Lower leg skin (tissue), 4 donors: ENCODE results near the gene GLUL. TPM values are rescaled to one million over a fixed set of nuclear protein-coding genes. Genes with fewer than 3 reads are reported as not detected.

Experiments
- DNase-seq, 2 donors: peaks; one replicate each; pipeline ENCODE4 v3.0.0-alpha.2; 2019; ENCODE audit warnings: low spot score in 2 of 2
- H3K4me3 ChIP-seq: fragments of 200-600 bp; sonication (generic); 2 replicates; pipeline ENCODE4 v1.5.1; 2017; ENCODE audit warnings: mild to moderate bottlenecking, low read depth; ENCODE audit not compliant: poor library complexity, severe bottlenecking
- CTCF ChIP-seq, 3 donors: fragments of 450-650 bp; IDR thresholded peaks; one replicate each; pipeline ENCODE4 v1.5.1; 2016; ENCODE audit warnings: antibody characterized with exemption in 3 of 3, mild to moderate bottlenecking in 3 of 3, moderate library complexity in 2 of 3
- POLR2A ChIP-seq, 2 donors: fragments of 450-650 bp; IDR thresholded peaks; one replicate each; pipeline ENCODE4 v1.6.1; 2016 to 2017; ENCODE audit warnings: antibody characterized with exemption in 2 of 2, mild to moderate bottlenecking in 1 of 2, moderate library complexity in 1 of 2
- WGBS, 2 donors: methylation state at CpG; one replicate each; pipeline ENCODE4 v1.1.5; 2018; 5-methylcytosine and 5-hydroxymethylcytosine counted together
- intact Hi-C: fragments of 100-400 bp; cut with DNase I; formaldehyde crosslinking; loops from one replicate; pipeline ENCODE4 v1.15.0; 2023; ENCODE audit warnings: low total_unique reads
- total RNA-seq, 4 donors: library from RNA; depleted of rRNA; stranded (reverse); fragments of >200 nt; gene quantifications; one replicate each; pipeline ENCODE4 v1.1.0, GENCODE V29; 2016

The GLUL gene
- total RNA-seq, 4 donors from 2014 or later: 962 to 2,018 (median 1,391) TPM

GRCh38 chr1:182357171-182357570 lies 34.4 kb downstream of the GLUL start:
- no peak overlapping the region for H3K4me3 ChIP-seq
- intact Hi-C loops: no loop called here
- TF ChIP-seq CTCF (IDR thresholded peaks at IDR 0.05) (no peak), POLR2A (IDR thresholded peaks at IDR 0.05) (no peak)
- 70 to 84% methylated on average over 2 of the region's 2 CpGs for WGBS, 2 donors
- peak in 1 of 2 donors; percentile 25 for DNase-seq

GRCh38 chr1:182355723-182356098 lies 35.9 kb downstream of the GLUL start:
- WGBS, 2 donors: 87 to 91% methylated on average over 2 of the region's 2 CpGs
- H3K4me3 ChIP-seq: no peak overlapping the region
- TF ChIP-seq POLR2A (IDR thresholded peaks at IDR 0.05) (no peak), CTCF (IDR thresholded peaks at IDR 0.05) (no peak)
- intact Hi-C loops: no loop called here
- DNase-seq: no peak

- 72 to 92% methylated on average over 1 of the region's 1 CpG for WGBS, 2 donors
- TF ChIP-seq POLR2A (IDR thresholded peaks at IDR 0.05) (no peak), CTCF (IDR thresholded peaks at IDR 0.05) (no peak)
- H3K4me3 ChIP-seq: no peak overlapping the region
- DNase-seq: peak in 1 of 2 donors; percentile 18
- intact Hi-C loops: no loop called here
Observed at GRCh38 chr1:182351790-182352364, 39.7 kb downstream of the GLUL start.

GRCh38 chr1:182350839-182351238 lies 40.8 kb downstream of the GLUL start:
- no peak overlapping the region for H3K4me3 ChIP-seq
- intact Hi-C loops: no loop called here
- WGBS, 2 donors: 85 to 88% methylated on average over 2 of the region's 2 CpGs
- TF ChIP-seq CTCF (IDR thresholded peaks at IDR 0.05) (no peak), POLR2A (IDR thresholded peaks at IDR 0.05) (no peak)
- DNase-seq: peak; percentile 54 to 61

- intact Hi-C loops: no loop called here
- peak in 1 of 2 donors; percentile 83 for DNase-seq
- WGBS, 2 donors: 86 to 87% methylated on average over 6 of the region's 6 CpGs
- TF ChIP-seq CTCF (IDR thresholded peaks at IDR 0.05) (no peak), POLR2A (IDR thresholded peaks at IDR 0.05) (no peak)
- H3K4me3 ChIP-seq: no peak overlapping the region
Observed at GRCh38 chr1:182348961-182349747, 42.4 kb downstream of the GLUL start.
